GM12878 (cell line): Measurements from ENCODE around the gene CADM2. TPM values are rescaled to one million over a fixed set of nuclear protein-coding genes. Genes with fewer than 3 reads are reported as not detected.

ENCODE experiments used
- ATAC-seq: fragments of 200-7000 bp; cut with Tn5 transposase; 3 replicates; pipeline ENCODE4 v1.9.1; 2020; ENCODE audit warnings: mild to moderate bottlenecking, moderate library complexity
- BruUV-seq: library from RNA; stranded (reverse); fragments of 400-500 nt; replicated peaks from 2 replicates; lab custom pipeline; 2021; lab: Mats Ljungman, UMichigan
- CTCF ChIA-PET: fragments of 300-600 bp; sonication (Branson Sonifier 250); formaldehyde crosslinking; extraction: SDS; loops from one replicate; lab custom pipeline; 2021; ENCODE audit warnings: inconsistent platforms; lab: Yijun Ruan, JAX
- POLR2A ChIA-PET: fragments of 350-600 bp; formaldehyde crosslinking; extraction: SDS; loops from one replicate; lab custom pipeline; 2021; ENCODE audit warnings: inconsistent platforms; lab: Charles Lee
- RAD21 ChIA-PET: fragments of 300-600 bp; sonication (Branson Sonifier 250); formaldehyde crosslinking; loops from one replicate; lab custom pipeline; 2023; ENCODE audit warnings: antibody characterized with exemption; ENCODE audit not compliant: unreplicated experiment; lab: Charles Lee
- SMC1A ChIA-PET: fragments of 300-600 bp; sonication (Branson Sonifier 250); formaldehyde crosslinking; loops from one replicate; lab custom pipeline; 2023; ENCODE audit not compliant: unreplicated experiment, uncharacterized antibody; lab: Charles Lee
- DNase-seq: peaks from one replicate; pipeline ENCODE4 v3.0.0-alpha.2; 2011; ENCODE audit warnings: low read depth, low spot score
- FAIRE-seq: peaks from 3 replicates; lab custom pipeline; 2011; peaks lifted over from hg19 to GRCh38; lab: Jason Lieb, UNC
- H2AFZ ChIP-seq: 2 replicates; pipeline ENCODE4 v1.6.0; 2011; ENCODE audit warnings: low read depth, low read length, control low read depth; ENCODE audit not compliant: control insufficient read depth
- H3K27ac ChIP-seq: 2 replicates; pipeline ENCODE4 v1.5.1; 2011; ENCODE audit warnings: control low read depth; ENCODE audit not compliant: control insufficient read depth, insufficient read depth
- H3K27me3 ChIP-seq, 2 experiments: replicated peaks in 1 of 2; 2 replicates each; pipeline versions ENCODE4 v1.6.0 to v1.6.1; 2011; ENCODE audit warnings: low read length in 1 of 2; ENCODE audit not compliant: control insufficient read depth in 2 of 2, insufficient read depth in 2 of 2
- H3K36me3 ChIP-seq, 2 experiments: 2 replicates each; pipeline ENCODE4 v1.5.1; 2011; ENCODE audit warnings: low read length in 1 of 2; ENCODE audit not compliant: control insufficient read depth in 2 of 2, insufficient read depth in 2 of 2
- H3K4me1 ChIP-seq: 2 replicates; pipeline ENCODE4 v1.6.1; 2011; ENCODE audit warnings: mild to moderate bottlenecking, low read length, moderate library complexity, mixed read lengths; ENCODE audit not compliant: control insufficient read depth, insufficient read depth
- H3K4me2 ChIP-seq: 2 replicates; pipeline ENCODE4 v1.6.0; 2011; ENCODE audit warnings: control low read depth; ENCODE audit not compliant: control insufficient read depth, insufficient read depth
- H3K4me3 ChIP-seq: fragments of 200-600 bp; sonication (generic); 2 replicates; pipeline ENCODE4 v1.5.1; 2016
- H3K79me2 ChIP-seq: 2 replicates; pipeline ENCODE4 v1.6.0; 2011; ENCODE audit warnings: low read length; ENCODE audit not compliant: control insufficient read depth, insufficient read depth
- H3K9ac ChIP-seq: 2 replicates; pipeline ENCODE4 v1.8.0; 2011; ENCODE audit warnings: low read length, control low read depth, mixed read lengths; ENCODE audit not compliant: control insufficient read depth, insufficient read depth
- H3K9me3 ChIP-seq: replicated peaks from 3 replicates; pipeline ENCODE4 v1.5.1; 2011; ENCODE audit warnings: mild to moderate bottlenecking, low read length; ENCODE audit not compliant: control insufficient read depth, insufficient read depth
- H4K20me1 ChIP-seq: 2 replicates; pipeline ENCODE4 v1.6.0; 2011; ENCODE audit not compliant: control insufficient read depth, insufficient read depth
- E2F8 ChIP-seq: fragments of 450-650 bp; IDR thresholded peaks from 2 replicates; pipeline ENCODE4 v1.6.1; 2018; ENCODE audit warnings: mild to moderate bottlenecking, low read depth, moderate library complexity; ENCODE audit not compliant: partially characterized antibody
- IRF4 ChIP-seq: IDR thresholded peaks from 2 replicates; pipeline ENCODE4 v1.6.1; 2011; ENCODE audit warnings: low read depth, low read length
- KLF5 ChIP-seq: fragments of 450-650 bp; IDR thresholded peaks from 2 replicates; pipeline ENCODE4 v1.6.1; 2014; ENCODE audit warnings: mild to moderate bottlenecking; ENCODE audit not compliant: partially characterized antibody
- MXI1 ChIP-seq: fragments of 150-350 bp; IDR thresholded peaks from 2 replicates; pipeline ENCODE4 v1.6.1; 2011; ENCODE audit warnings: low read depth, mild to moderate bottlenecking, inconsistent platforms, low read length, improper control_type of control experiment
- NBN ChIP-seq: fragments of 450-650 bp; IDR thresholded peaks from 2 replicates; pipeline ENCODE4 v1.6.1; 2016
- NRF1 ChIP-seq: conservative IDR thresholded peaks from 2 replicates; pipeline ENCODE4 v1.6.1; 2011; ENCODE audit warnings: mild to moderate bottlenecking, low read depth, low read length, improper control_type of control experiment
- SMAD1 ChIP-seq: fragments of 450-650 bp; IDR thresholded peaks from 2 replicates; pipeline ENCODE4 v1.6.1; 2018; ENCODE audit warnings: mild to moderate bottlenecking, low read depth; ENCODE audit not compliant: partially characterized antibody
- SMC3 ChIP-seq: IDR thresholded peaks from 2 replicates; pipeline ENCODE4 v1.6.1; 2011; ENCODE audit warnings: low read length, improper control_type of control experiment, borderline replicate concordance
- SP1 ChIP-seq: IDR thresholded peaks from one replicate; pipeline ENCODE4 v1.6.1; 2011; ENCODE audit warnings: low read depth, low read length
- SREBF1 ChIP-seq: IDR thresholded peaks from 2 replicates; pipeline ENCODE4 v1.6.1; 2012; ENCODE audit warnings: mild to moderate bottlenecking, low read length
- ZBTB11 ChIP-seq: fragments of 450-650 bp; formaldehyde crosslinking; IDR thresholded peaks from 2 replicates; pipeline ENCODE4 v1.5.0; 2022; ENCODE audit warnings: mild to moderate bottlenecking, missing genetic modification characterization
- ZBTB4 ChIP-seq: fragments of 450-650 bp; formaldehyde crosslinking; IDR thresholded peaks from 2 replicates; pipeline ENCODE4 v1.4.0; 2022; ENCODE audit warnings: mild to moderate bottlenecking, moderate library complexity
- WGBS: methylation state at CpG from one replicate; pipeline ENCODE4 v1.1.6; 2016; ENCODE audit warnings: low lambda C conversion rate; ENCODE audit not compliant: insufficient replicate concordance, insufficient coverage; ENCODE audit errors: missing lambda C conversion rate; 5-methylcytosine and 5-hydroxymethylcytosine counted together
- in situ Hi-C: fragments of 300-500 bp; cut with MboI; formaldehyde crosslinking; loops from 9 replicates; pipeline ENCODE4 v1.14.3; 2018; ENCODE audit warnings: mixed read lengths
- intact Hi-C: fragments of 100-400 bp; cut with micrococcal nuclease; formaldehyde crosslinking; loops from one replicate; pipeline ENCODE4 v1.14.2; 2022; ENCODE audit not compliant: unreplicated experiment
- polyA plus RNA-seq, 11 experiments: library from polyadenylated mRNA; depleted of rRNA in 4 of 11; unstranded in 6 of 11; stranded (reverse) in 5 of 11; fragments of >200 nt; fragmentation: Nextera tagmentation in 4 of 11; fragmentation: Illumina TruSeq in 1 of 11; extraction: Ambion mirVana in 4 of 11; extraction: Trizol in 1 of 11; gene quantifications; 1 replicate in 1 of 11; 2 replicates in 10 of 11; pipeline versions ENCODE4 v1.2.1 to v1.2.3, GENCODE V29; 2011 to 2016; ENCODE audit warnings: inconsistent platforms in 2 of 11, missing spikeins in 2 of 11, low read depth in 1 of 11
- total RNA-seq, 4 experiments: library from RNA; depleted of rRNA in 3 of 4; stranded (reverse); fragments of >200 nt in 3 of 4; fragmentation: Illumina TruSeq in 1 of 4; extraction: Trizol in 1 of 4; gene quantifications; 2 replicates each; pipeline versions ENCODE4 v1.2.1 to v1.2.3, GENCODE V29; 2013 to 2021
- TF ChIP-seq, protein P1 (sequence below): fragments of 450-650 bp; IDR thresholded peaks from 2 replicates; pipeline ENCODE4 v1.6.1; 2016; ENCODE audit warnings: mild to moderate bottlenecking

The CADM2 gene
- total and polyA plus RNA-seq, 10 of the 15 experiments (the other 5 are each of a cell fraction or from before 2014, with no cell fraction given): 0.13 TPM; not detected in 9

DNA sequence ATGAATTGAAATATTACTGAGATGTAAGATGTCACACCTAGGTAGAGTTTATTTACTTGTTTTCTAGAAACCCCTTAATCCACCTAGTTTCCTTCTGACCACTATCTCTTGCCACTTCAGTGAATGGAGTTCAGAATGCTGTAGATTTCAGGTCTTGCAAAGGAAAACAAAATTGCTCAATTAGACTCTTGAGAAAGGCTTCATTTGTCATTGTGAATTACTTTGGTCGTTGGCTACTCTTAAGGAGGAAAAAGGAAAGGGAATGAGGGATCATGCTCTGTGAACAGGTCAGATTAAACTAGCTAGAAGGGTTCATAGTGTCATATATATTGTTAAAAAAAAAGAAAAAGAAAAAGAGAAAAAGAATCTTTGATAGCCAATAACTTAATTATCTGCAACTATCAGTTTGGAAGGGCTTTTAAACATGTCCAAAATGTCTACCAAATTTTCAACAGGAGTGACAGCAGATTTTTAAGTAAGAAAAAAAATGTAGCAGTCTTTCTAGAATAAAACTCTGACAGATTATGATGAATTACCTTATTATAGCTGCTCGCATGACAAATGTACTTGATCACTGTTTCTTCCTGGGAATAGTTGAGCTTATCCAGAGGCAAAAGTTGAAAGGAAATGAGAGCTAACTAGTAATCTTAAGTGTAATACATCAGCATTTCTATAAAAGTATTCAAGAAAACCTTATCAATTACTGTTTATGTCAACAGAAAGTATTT lies 543.5 kb downstream of the CADM2 start:
- 24% methylated on average over 2 of the region's 2 CpGs for whole genome bisulfite sequencing
- no peak overlapping the region for H3K4me2 ChIP-seq
- H3K27me3 ChIP-seq: no peaks in the 10 kb centered on the region
- POLR2A ChIA-PET: no interaction called here
- H3K27ac ChIP-seq: no peak overlapping the region
- SMC1A ChIA-PET: interaction anchor here (1.3 kb wide), 1 partner anchor 11 kb away, joined by 3 read pairs; no protein-coding TSS in a partner anchor
- no peaks in the 10 kb centered on the region for H3K36me3 ChIP-seq
- H3K79me2 ChIP-seq: no peaks in the 10 kb centered on the region
- intact Hi-C loops: no loop called here
- no peak for DNase-seq
- in situ Hi-C loops: no loop called here
- no peak overlapping the region for H2AFZ ChIP-seq
- ATAC-seq: no peak
- no peak overlapping the region for H3K4me3 ChIP-seq
- no TSS peak for BruUV-seq
- RAD21 ChIA-PET: no interaction called here
- CTCF ChIA-PET: no interaction called here
- no peak overlapping the region for H3K9ac ChIP-seq
- FAIRE-seq: no peak
- no peaks in the 10 kb centered on the region for H3K4me1 ChIP-seq
- H3K9me3 ChIP-seq: no peaks in the 10 kb centered on the region
- H4K20me1 ChIP-seq: no peaks in the 10 kb centered on the region
- TF ChIP-seq ZBTB11 (CRISPR knock-in tag): no peak
- TF ChIP-seq ZBTB4: no peak
- no peak for TF ChIP-seq IRF4
- TF ChIP-seq SMAD1: no peak
- no peak for TF ChIP-seq KLF5
- TF ChIP-seq E2F8: no peak
- TF ChIP-seq MXI1: no peak
- TF ChIP-seq SREBF1: no peak
- no peak for TF ChIP-seq SMC3
- TF ChIP-seq NRF1: no peak
- TF ChIP-seq NBN: no peak
- TF ChIP-seq, protein P1, sequence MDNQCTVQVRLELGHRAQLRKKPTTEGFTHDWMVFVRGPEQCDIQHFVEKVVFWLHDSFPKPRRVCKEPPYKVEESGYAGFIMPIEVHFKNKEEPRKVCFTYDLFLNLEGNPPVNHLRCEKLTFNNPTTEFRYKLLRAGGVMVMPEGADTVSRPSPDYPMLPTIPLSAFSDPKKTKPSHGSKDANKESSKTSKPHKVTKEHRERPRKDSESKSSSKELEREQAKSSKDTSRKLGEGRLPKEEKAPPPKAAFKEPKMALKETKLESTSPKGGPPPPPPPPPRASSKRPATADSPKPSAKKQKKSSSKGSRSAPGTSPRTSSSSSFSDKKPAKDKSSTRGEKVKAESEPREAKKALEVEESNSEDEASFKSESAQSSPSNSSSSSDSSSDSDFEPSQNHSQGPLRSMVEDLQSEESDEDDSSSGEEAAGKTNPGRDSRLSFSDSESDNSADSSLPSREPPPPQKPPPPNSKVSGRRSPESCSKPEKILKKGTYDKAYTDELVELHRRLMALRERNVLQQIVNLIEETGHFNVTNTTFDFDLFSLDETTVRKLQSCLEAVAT: no peak
- no peak for TF ChIP-seq SP1
